NCI-H446 treated with DMSO at 0.1 percent for 48 hours (cell line): ENCODE results near the gene REG3A.

ENCODE experiments used
- DNase-seq: peaks from one replicate; lab custom pipeline; 2025; lab: John Stamatoyannopoulos, UW

REG3A gene

GRCh38 chr2:79159653-79160052, at the start of gene REG3A:
TSS of gene REG3A (minus strand) at chr2:79159753. CDS start at chr2:79159405, 348 bp downstream.
- no peak for DNase-seq

DNA sequence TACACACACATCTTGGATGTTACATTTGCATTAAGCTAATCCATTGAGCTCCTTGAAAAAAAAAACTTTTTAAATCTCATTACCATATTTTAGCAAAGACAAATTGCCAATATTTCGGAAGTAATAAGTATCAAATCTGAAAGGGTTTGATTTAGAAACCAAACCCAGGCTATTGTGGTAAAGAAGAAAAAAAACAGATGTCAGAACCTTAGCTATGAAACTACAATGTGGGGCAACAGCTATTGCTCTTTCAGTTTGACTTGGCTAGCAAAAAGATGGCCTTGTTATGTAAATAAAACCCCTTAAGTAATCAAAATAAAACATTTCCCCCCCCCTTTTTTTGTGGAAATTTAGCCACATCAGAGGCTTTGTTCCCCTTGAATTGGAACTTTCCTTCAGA, 41.2 kb upstream of the REG3A start:
- DNase-seq: no peak

DNA sequence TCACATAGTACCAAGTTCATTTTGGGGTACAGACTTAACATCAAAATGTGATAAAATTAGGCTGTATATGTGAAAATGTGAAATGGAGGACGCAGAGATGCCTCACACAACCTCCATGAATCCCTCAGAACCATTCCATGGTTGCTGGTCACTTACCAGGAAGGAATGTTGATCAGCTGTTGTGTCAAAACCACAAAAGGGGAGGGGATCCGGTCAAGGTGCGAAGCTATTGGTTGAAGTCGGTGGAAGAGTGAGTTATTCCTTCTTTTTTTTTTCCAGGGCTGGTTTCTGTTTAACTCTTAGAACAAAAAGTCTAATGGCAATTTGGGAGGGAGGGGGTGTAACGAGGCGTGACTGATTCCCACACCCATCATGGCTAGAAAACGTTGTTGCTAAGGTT, 32.3 kb upstream of the REG3A start:
- no peak for DNase-seq

DNA sequence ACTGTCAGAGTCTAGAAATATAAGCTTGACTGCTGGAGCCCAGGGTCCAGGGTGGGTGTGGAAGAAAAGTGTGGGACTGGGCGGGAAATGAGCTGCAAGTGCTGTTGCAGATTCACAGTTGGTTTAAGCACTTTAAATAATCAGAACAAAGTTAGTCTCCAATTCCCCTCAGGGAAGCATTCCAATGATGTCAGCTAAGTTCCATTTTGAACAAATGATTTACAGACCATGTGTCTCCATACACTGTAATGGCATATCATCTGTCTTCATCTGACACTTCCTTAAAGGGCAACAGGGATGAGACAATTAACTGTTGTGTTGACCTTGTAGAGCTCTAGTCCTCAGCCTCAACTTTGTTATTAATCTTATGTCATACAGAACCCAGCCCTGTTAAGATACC, 31.5 kb upstream of the REG3A start:
- DNase-seq: no peak

DNA sequence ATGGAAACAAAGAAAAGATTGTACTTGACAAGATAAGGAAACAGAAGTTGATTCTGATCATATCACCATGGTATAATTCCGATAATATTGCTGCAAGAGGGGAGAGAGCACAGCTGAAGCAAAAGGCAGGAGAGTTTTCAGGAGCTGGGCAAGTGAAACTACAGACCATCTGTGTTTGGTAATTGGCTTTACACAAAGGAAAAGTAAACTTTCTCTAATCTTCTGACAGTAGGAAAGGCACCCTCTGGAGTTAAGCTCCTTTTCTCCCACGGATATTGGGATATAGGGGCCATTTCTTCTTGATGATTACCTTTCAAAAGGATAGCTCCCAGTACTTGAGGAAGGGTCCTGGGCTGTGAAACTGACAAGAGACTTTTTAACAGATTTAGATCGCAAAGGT, 29.9 kb upstream of the REG3A start:
- no peak for DNase-seq

DNA sequence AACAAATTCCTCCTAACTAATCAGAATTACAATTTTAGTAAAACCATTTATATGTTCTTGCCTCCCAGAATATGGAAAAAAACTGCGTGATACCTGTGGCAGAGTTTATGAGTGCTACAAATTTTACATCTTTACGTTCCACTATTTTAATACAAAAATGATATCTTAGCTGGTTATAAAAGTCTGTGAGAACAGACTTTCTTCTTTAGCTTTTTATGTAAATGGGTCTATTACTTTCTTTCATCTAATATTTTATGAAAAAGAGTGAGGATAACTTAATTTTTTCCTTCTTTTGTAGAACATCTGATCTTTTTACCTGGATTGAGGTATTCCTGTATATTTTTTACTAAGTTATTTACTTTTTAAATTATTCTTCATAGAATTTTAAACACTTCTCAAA, 22.1 kb upstream of the REG3A start:
- DNase-seq: no peak

GRCh38 chr2:79180092-79180491, 20.5 kb upstream of the REG3A start:
- DNase-seq: no peak

DNA sequence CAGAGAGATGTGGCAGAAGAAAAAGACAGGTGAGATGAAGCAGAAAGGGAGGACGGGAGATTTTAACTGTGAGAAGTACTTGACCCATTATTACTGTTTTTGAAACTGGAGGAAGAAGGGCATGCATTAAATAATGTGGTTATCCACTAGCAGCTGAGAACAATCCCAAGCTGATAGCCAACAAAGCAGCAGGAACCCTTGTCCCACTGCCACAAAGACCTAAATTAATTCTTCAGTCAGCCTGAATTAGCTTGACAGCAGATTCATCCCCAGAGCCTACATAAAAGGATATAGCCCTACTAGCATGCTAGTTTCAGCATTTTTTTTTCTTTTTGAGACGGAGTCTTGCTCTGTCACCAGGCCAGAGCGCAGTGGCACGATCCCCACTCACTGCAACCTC, 19.5 kb upstream of the REG3A start:
- no peak for DNase-seq

- no peak for DNase-seq
These were observed 18.6 kb upstream of the REG3A start for GRCh38 chr2:79178076-79178674.

DNA sequence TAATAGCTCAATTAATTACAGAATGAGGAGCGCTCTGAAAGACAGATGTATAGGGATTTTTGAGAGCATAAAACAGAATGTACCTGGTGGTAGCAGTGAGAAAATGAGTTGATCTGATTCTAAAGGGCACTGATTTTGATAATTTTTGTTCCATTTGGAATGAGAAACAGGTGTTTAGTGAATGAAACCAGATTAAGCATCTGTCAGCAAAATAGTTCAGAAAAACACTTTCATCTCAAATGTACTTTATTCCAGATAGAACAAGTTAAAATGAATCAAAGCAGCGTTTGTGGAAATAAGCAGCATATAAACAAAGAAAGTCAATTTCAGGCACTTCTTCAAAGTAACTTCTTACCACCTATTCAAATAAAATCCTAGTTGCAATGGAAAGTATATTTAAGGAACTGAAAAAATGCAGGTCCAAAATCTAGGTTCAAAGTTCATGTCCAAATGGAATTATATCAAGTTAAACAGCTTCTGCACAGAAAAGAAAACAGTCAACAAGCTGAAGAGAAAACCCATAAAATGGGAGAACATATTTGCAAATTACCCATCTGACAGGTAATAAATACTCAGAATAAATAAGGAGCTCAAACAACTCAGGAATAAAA, 11.9 kb upstream of the REG3A start:
- no peak for DNase-seq

- no peak for DNase-seq
These were observed 3.2 kb upstream of the REG3A start for GRCh38 chr2:79162801-79163200.

DNA sequence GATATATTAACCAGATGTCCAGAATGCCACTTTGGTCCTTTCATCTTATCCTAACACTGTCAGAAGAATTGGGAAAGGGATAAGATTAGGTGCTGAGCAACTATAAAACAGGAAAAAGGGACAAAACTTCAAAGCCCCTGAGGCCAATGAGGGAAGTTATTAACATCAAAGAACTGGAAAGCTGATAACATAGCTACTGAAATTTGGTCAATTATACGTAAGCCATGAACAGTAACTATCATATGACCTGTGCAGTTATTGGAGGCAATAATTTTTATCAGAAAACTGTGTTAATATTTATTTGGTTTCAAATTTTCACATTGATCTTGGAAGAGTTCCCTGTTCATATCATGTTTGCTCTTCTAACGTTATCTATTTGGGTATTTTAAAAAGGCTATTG, 2.6 kb upstream of the REG3A start:
- DNase-seq: no peak

- DNase-seq: no peak
These were observed 523 bp downstream of the REG3A start for GRCh38 chr2:79159030-79159429.

GRCh38 chr2:79155826-79156476, 3.6 kb downstream of the REG3A start:
- DNase-seq: no peak

DNA sequence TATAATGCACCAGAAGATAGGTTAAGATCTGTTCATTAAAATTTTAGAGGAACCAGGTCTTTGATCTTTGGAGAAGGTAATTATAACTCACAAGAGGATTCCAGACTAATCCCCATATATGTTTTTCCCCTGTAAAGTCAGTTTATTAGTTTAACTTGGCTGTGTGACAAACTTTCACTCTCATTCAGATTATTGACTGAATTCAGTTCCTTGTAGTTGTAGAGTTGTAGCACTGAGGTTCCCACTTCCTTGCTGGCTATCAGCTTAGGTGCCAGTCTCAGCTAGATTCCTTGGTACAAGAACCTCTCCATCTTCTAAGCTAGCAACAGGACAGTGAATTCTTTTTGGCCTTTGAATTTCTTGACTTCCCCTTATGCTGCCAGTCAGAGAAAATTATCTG, 20.1 kb downstream of the REG3A start:
- no peak for DNase-seq

- no peak for DNase-seq
These were observed 21.2 kb downstream of the REG3A start for GRCh38 chr2:79138385-79138784.

- DNase-seq: no peak
These were observed 27.9 kb downstream of the REG3A start for GRCh38 chr2:79131687-79132086.

GRCh38 chr2:79129804-79130203, 29.7 kb downstream of the REG3A start:
- DNase-seq: no peak

DNA sequence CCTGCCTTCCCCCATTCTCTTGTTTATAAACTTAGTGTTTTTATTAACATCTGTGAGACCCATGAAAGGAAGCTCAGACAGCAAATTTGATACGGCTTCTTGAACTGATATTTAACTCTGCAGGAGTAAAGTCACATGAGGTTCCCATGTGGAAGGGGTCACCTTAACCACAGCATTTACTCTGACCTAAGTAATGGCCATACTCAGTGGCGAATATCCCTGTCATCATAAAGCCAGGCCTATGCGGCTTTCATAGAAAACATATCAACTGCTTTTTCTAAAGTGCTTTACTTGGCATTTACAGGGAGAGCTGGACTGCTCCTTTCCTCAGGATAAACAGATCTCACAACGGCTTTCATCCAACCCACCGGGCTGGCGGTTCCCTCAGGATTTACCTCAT, 30.3 kb downstream of the REG3A start:
- DNase-seq: no peak

GRCh38 chr2:79128406-79128805, 31.1 kb downstream of the REG3A start:
- no peak for DNase-seq

GRCh38 chr2:79125721-79125985, 33.9 kb downstream of the REG3A start:
- DNase-seq: no peak

GRCh38 chr2:79124907-79125720, 34.4 kb downstream of the REG3A start:
- DNase-seq: no peak

DNA sequence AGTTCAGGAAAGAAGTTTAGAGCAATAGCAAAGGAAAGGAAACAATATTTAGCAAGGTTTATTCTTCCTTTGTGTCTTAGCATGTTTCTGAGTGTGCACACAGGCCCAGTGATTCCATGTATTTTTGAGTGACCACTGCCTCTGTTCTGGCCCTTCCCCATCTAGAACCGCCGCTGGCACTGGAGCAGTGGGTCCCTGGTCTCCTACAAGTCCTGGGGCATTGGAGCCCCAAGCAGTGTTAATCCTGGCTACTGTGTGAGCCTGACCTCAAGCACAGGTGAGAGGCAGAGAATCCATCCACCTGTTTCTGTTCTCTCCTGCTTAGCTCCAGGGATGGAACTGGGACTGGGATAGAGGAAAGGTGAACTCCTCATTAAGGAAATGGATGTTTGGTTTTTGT, 36.9 kb downstream of the REG3A start:
- DNase-seq: no peak
